Activated naive CD4-positive, alpha-beta T cell treated with anti-CD3 and anti-CD28 coated beads, Interleukin-2, amount 50 U/mL, for 24 hours (primary cell): ENCODE measurements around the gene ARHGEF17.
A peak's percentile ranks its signal among the peaks of the same experiment; 100 is the strongest.

Experiments used
- H3K27ac Mint-ChIP-seq: one replicate; pipeline ENCODE4 v1.8.0; 2021; ENCODE audit warnings: mild to moderate bottlenecking, mixed read lengths
- H3K27me3 Mint-ChIP-seq: one replicate; pipeline ENCODE4 v1.8.0; 2021; ENCODE audit warnings: mixed read lengths
- H3K36me3 Mint-ChIP-seq: one replicate; pipeline ENCODE4 v1.8.0; 2021; ENCODE audit warnings: mixed read lengths
- H3K4me1 Mint-ChIP-seq: one replicate; pipeline ENCODE4 v1.8.0; 2021; ENCODE audit warnings: mixed read lengths
- H3K4me3 Mint-ChIP-seq: one replicate; pipeline ENCODE4 v1.8.0; 2021; ENCODE audit warnings: mild to moderate bottlenecking, mixed read lengths
- H3K9me3 Mint-ChIP-seq: one replicate; pipeline ENCODE4 v1.8.0; 2021; ENCODE audit warnings: mixed read lengths

ARHGEF17 gene

DNA sequence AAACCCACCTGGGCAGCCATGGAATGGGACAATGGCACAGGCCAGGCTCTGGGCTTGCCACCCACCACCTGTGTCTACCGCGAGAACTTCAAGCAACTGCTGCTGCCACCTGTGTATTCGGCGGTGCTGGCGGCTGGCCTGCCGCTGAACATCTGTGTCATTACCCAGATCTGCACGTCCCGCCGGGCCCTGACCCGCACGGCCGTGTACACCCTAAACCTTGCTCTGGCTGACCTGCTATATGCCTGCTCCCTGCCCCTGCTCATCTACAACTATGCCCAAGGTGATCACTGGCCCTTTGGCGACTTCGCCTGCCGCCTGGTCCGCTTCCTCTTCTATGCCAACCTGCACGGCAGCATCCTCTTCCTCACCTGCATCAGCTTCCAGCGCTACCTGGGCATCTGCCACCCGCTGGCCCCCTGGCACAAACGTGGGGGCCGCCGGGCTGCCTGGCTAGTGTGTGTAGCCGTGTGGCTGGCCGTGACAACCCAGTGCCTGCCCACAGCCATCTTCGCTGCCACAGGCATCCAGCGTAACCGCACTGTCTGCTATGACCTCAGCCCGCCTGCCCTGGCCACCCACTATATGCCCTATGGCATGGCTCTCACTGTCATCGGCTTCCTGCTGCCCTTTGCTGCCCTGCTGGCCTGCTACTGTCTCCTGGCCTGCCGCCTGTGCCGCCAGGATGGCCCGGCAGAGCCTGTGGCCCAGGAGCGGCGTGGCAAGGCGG, 11.4 kb upstream of the ARHGEF17 start:
- Mint-ChIP-seq H3K36me3 (no peaks in the 10 kb centered on the region), H3K4me3 (no peak overlapping the region), H3K27ac (no peak overlapping the region), H3K4me1 (no peaks in the 10 kb centered on the region), H3K9me3 (no peaks in the 10 kb centered on the region), H3K27me3 (peaks cover 1% of the 10 kb centered on the region)

DNA sequence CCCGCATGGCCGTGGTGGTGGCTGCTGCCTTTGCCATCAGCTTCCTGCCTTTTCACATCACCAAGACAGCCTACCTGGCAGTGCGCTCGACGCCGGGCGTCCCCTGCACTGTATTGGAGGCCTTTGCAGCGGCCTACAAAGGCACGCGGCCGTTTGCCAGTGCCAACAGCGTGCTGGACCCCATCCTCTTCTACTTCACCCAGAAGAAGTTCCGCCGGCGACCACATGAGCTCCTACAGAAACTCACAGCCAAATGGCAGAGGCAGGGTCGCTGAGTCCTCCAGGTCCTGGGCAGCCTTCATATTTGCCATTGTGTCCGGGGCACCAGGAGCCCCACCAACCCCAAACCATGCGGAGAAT, 10.9 kb upstream of the ARHGEF17 start:
- Mint-ChIP-seq H3K36me3 (no peaks in the 10 kb centered on the region), H3K27ac (no peak overlapping the region)

DNA sequence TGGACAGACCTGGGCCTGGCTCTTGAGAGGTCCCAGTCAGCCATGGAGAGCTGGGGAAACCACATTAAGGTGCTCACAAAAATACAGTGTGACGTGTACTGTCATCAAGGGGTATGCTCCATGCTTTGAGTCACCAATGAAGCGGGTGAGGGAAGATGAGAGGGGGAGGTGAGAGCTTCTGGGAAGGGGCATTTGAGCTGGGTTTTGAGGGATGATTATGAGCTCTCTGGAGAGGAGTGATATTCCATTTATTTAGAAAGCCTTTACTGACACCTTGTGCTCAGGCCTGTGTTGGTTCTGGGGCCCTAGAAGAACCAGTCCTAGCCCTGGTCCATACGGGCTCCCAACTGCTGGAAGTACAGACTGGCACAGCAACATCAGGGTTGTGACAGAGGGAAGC, 10.4 kb upstream of the ARHGEF17 start:
- Mint-ChIP-seq H3K4me1 (no peaks in the 10 kb centered on the region), H3K27me3 (peaks cover 4% of the 10 kb centered on the region), H3K36me3 (no peaks in the 10 kb centered on the region), H3K9me3 (no peaks in the 10 kb centered on the region), H3K4me3 (no peak overlapping the region), H3K27ac (no peak overlapping the region)

More for the DNA sequence above, 10.9 kb upstream of the ARHGEF17 start:
- peaks cover 2% of the 10 kb centered on the region for H3K27me3 Mint-ChIP-seq
- H3K4me1 Mint-ChIP-seq, result no peaks in the 10 kb centered on the region
- no peaks in the 10 kb centered on the region for H3K9me3 Mint-ChIP-seq
- H3K4me3 Mint-ChIP-seq, result no peak overlapping the region

DNA sequence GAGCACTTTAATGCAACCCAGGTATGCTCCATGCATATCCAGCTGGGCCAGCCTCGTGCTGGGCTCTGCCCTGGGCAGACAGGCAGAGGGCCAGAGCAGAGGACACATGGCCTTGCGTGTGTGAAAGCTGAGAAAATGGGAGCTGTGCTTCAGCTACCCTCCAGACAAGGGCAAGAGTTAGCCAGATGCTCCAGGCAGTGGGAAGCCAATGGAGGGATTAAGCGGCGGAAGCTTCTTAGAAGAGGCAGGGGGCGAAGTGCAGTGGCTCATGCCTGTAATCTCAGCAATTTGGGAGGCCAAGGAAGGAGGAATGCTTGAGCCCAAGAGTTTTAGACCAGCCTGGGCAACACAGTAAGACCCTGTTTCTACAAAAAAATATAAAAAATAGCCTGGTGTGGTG, 9.8 kb upstream of the ARHGEF17 start:
- Mint-ChIP-seq H3K27me3 (peaks cover 6% of the 10 kb centered on the region), H3K4me3 (no peak overlapping the region), H3K9me3 (no peaks in the 10 kb centered on the region), H3K36me3 (no peaks in the 10 kb centered on the region), H3K27ac (no peak overlapping the region), H3K4me1 (no peaks in the 10 kb centered on the region)

DNA sequence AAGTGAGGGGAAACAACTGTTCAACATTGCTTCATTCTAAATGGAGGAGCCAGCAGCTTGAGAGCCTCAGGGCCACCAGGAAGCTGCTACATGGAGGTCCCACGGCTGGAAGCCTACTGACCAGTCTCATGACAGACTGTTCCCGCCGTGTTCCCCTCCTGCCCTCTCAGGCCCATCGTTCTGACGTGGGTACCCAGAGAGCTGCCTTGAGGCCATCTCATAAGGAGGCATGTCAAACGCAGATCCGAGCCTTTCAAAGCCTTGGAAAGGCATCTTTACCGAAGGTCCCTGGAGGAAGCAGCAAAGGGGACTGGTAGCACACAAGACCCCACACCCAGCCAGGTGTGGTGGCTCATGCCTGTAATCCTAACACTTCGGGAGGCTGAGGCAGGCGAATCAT, 8.3 kb upstream of the ARHGEF17 start:
- Mint-ChIP-seq H3K4me1 (no peaks in the 10 kb centered on the region), H3K36me3 (no peaks in the 10 kb centered on the region), H3K27ac (no peak overlapping the region), H3K27me3 (peaks cover 7% of the 10 kb centered on the region), H3K9me3 (no peaks in the 10 kb centered on the region), H3K4me3 (no peak overlapping the region)

DNA sequence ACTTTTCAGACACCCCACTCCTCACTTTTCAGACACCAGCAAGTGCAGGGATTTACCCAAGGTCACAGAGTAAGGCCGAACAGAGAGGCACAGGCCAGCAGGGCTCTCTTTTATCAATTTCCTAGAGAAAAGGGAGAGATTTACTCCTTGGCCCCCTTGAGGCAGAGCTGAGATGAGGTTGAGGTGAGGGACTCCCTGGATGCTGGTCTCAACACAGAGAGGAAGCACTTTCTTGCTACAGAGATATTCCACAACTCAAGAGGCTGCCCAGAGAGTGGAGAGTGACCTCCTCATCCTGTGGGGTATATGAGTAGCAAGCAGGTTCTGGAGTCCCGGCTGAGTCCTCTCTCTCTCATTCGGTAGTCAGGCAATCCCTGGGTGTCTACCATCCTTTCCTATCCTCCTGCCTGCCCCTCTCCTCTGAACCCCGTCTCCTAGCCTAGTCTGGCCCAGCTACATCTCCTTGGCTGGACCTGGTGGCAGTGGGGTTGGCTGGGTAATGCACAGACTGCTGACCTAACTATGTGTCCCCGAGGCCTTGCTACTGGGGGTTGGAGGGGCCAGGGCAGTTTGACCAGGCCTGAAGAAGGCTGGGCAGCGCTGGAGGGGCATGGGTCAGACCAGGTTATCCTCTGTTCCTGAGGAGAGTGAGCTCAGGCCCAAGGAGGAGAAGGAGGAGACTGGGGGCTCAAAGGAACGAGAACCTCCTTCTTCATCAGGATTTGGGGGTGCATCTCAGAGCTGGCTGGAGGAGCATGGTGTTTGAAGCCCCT, 1.8 kb upstream of the ARHGEF17 start:
- H3K27ac Mint-ChIP-seq, result no peak overlapping the region
- no peaks in the 10 kb centered on the region for H3K9me3 Mint-ChIP-seq
- H3K4me1 Mint-ChIP-seq, result peaks cover 11% of the 10 kb centered on the region
- peaks cover 11% of the 10 kb centered on the region for H3K27me3 Mint-ChIP-seq
- no peaks in the 10 kb centered on the region for H3K36me3 Mint-ChIP-seq
- H3K4me3 Mint-ChIP-seq, result peak overlapping the region; percentile 93

DNA sequence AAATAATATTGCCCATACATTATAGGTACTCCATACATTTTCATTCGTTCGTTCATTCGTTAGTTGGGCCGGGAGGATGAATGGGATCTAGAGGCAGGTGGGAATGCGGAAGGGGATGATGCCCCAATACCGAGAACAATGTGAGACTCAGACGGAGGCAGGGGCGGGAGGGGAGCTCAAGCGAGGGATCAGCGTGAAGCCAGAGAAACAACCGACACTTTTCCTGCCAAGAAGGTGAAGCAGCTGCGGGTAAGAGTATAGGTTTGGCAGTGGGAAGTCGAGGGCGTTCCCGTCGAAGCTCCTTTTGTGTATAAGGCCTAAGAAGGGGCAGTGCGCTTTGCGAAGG, 1.1 kb upstream of the ARHGEF17 start:
- no peaks in the 10 kb centered on the region for H3K9me3 Mint-ChIP-seq
- no peaks in the 10 kb centered on the region for H3K36me3 Mint-ChIP-seq
- H3K4me3 Mint-ChIP-seq, result peak overlapping the region; percentile 93
- peaks cover 11% of the 10 kb centered on the region for H3K4me1 Mint-ChIP-seq
- H3K27me3 Mint-ChIP-seq, result peaks cover 11% of the 10 kb centered on the region
- no peak overlapping the region for H3K27ac Mint-ChIP-seq

DNA sequence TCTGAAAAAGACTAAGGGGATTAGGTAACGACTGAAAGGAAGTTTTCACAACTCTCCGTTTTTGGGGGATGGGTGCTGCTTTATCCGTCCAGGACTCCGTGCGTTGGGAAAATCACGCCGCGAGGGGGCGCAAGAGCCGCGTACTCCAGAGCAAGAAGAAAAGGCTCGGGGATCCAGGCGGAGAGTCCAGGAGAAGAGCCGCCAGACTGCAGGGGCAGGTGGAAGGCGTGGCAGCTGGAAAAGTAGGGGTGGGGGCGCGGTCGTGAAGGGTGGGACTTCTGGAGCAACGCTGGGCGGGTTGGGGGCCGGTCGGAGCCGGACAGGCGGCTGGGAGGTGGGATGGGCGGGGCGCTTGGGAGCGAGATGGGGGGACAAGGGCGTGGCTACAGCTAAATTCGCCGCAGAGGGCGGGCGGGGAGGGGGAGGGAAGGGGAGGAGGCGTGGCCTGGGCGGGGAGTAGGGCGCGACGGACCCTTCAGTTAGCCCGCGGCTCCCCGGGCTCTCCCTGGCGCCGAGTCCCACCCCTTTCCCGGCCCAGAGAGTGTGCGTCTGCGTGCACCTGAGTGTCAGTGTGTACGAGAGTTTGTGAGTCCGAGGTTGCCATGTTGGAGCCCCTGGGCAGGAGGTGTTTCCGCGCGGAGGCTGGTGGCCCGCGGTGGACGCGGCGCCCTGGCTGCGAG, 613 bp upstream of the ARHGEF17 start:
- no peaks in the 10 kb centered on the region for H3K36me3 Mint-ChIP-seq
- H3K4me1 Mint-ChIP-seq, result peaks cover 11% of the 10 kb centered on the region
- peaks cover 9% of the 10 kb centered on the region for H3K27me3 Mint-ChIP-seq
- peak overlapping the region; percentile 93 for H3K4me3 Mint-ChIP-seq
- H3K27ac Mint-ChIP-seq, result no peak overlapping the region
- H3K9me3 Mint-ChIP-seq, result no peaks in the 10 kb centered on the region

DNA sequence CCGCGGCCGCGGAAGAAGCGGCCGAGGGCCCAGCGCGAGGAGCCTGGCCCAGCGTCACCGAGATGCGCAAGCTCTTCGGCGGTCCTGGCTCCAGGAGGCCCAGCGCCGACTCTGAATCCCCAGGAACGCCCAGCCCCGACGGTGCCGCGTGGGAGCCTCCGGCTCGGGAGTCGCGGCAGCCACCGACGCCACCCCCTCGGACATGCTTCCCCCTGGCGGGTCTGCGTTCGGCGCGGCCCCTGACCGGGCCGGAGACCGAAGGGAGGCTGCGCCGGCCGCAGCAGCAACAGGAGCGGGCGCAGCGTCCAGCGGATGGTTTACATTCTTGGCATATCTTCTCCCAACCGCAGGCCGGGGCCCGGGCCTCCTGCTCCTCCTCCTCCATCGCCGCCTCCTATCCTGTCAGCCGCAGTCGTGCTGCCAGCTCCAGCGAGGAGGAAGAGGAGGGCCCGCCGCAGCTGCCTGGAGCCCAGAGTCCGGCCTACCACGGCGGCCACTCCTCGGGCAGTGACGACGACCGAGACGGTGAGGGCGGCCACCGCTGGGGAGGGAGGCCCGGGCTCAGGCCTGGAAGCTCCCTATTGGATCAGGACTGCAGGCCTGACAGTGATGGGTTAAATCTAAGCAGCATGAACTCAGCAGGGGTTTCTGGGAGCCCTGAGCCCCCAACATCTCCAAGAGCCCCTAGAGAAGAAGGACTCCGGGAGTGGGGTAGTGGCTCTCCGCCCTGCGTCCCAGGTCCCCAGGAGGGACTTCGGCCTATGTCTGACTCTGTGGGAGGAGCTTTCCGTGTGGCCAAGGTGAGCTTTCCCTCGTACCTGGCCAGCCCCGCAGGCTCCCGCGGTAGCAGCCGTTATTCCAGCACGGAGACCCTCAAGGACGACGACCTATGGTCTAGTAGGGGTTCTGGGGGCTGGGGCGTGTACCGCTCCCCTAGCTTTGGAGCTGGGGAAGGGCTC, 1.2 kb downstream of the ARHGEF17 start:
- Mint-ChIP-seq H3K9me3 (no peaks in the 10 kb centered on the region), H3K4me3 (no peak overlapping the region), H3K36me3 (no peaks in the 10 kb centered on the region), H3K27ac (no peak overlapping the region), H3K27me3 (peaks cover 7% of the 10 kb centered on the region), H3K4me1 (peaks cover 11% of the 10 kb centered on the region)

DNA sequence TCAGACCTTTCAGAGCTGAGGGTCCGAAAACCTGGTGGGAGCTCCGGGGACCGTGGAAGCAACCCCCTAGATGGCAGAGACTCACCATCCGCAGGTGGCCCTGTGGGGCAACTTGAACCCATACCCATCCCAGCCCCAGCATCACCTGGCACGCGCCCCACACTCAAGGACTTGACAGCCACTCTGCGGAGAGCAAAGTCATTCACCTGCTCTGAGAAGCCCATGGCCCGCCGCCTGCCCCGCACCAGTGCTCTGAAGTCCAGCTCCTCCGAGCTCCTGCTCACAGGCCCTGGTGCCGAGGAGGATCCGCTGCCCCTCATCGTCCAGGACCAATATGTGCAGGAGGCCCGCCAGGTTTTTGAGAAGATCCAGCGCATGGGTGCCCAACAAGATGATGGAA, 2.0 kb downstream of the ARHGEF17 start:
- peaks cover 11% of the 10 kb centered on the region for H3K4me1 Mint-ChIP-seq
- no peak overlapping the region for H3K4me3 Mint-ChIP-seq

DNA sequence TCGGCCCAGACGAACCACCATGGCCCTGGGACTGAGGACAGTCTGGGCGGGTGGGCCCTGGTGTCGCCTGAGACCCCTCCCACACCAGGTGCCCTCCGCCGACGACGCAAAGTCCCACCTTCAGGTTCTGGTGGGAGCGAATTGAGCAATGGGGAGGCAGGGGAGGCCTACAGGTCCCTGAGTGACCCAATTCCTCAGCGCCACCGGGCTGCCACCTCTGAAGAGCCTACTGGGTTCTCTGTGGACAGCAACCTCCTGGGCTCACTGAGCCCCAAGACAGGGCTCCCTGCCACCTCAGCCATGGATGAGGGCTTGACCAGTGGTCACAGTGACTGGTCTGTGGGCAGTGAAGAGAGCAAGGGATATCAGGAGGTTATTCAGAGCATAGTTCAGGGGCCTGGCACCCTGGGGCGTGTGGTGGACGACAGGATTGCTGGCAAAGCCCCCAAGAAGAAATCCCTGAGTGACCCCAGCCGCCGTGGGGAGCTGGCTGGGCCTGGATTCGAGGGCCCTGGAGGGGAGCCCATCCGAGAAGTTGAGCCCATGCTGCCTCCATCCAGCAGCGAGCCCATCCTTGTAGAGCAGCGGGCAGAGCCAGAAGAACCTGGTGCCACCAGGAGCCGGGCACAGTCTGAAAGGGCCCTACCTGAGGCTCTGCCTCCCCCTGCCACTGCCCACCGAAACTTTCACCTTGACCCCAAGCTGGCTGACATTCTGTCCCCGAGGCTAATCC, 2.8 kb downstream of the ARHGEF17 start:
- Mint-ChIP-seq H3K9me3 (no peaks in the 10 kb centered on the region), H3K4me1 (peaks cover 11% of the 10 kb centered on the region), H3K27me3 (peaks cover 5% of the 10 kb centered on the region), H3K36me3 (no peaks in the 10 kb centered on the region), H3K4me3 (no peak overlapping the region), H3K27ac (no peak overlapping the region)

More for the DNA sequence above, 2.0 kb downstream of the ARHGEF17 start:
- Mint-ChIP-seq H3K27me3 (peaks cover 5% of the 10 kb centered on the region), H3K27ac (no peak overlapping the region), H3K36me3 (no peaks in the 10 kb centered on the region), H3K9me3 (no peaks in the 10 kb centered on the region)

DNA sequence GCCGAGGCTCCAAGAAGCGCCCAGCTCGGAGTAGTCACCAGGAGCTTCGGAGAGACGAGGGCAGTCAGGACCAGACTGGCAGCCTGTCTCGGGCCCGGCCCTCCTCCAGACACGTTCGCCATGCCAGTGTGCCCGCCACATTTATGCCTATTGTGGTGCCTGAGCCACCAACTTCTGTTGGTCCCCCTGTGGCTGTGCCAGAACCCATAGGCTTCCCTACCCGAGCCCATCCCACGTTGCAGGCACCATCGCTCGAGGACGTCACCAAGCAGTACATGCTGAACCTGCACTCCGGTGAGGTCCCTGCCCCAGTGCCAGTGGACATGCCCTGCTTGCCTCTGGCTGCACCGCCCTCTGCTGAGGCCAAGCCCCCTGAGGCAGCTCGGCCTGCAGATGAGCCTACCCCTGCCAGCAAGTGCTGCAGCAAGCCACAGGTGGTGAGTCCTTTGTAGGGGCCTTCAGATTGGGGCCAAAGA, 3.4 kb downstream of the ARHGEF17 start:
- no peak overlapping the region for H3K4me3 Mint-ChIP-seq
- no peaks in the 10 kb centered on the region for H3K36me3 Mint-ChIP-seq
- H3K27ac Mint-ChIP-seq, result no peak overlapping the region
- no peaks in the 10 kb centered on the region for H3K9me3 Mint-ChIP-seq
- peaks cover 5% of the 10 kb centered on the region for H3K27me3 Mint-ChIP-seq
- H3K4me1 Mint-ChIP-seq, result peaks cover 10% of the 10 kb centered on the region

DNA sequence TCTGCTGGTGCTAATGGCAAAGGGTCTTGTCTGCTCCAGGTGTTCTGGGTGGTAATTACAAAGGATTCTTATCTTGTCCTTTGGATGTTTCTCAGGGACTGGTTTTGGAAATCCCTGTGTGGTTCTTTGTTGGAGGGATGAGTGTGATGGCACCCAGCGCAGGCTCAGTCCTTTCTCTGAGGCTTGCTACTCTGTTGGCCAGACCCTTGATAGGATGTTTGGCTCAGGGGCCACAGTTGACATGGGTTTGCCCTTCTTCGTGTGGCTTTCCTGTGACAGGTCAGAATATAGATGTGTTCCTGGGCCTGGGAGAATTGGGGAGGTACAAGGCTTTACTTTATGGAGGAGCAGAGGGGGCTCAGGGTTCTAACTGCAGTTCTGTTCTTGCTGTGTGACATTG, 4.0 kb downstream of the ARHGEF17 start:
- no peak overlapping the region for H3K27ac Mint-ChIP-seq
- H3K27me3 Mint-ChIP-seq, result peaks cover 3% of the 10 kb centered on the region
- no peaks in the 10 kb centered on the region for H3K36me3 Mint-ChIP-seq
- no peaks in the 10 kb centered on the region for H3K9me3 Mint-ChIP-seq
- H3K4me3 Mint-ChIP-seq, result no peak overlapping the region
- H3K4me1 Mint-ChIP-seq, result peaks cover 4% of the 10 kb centered on the region

DNA sequence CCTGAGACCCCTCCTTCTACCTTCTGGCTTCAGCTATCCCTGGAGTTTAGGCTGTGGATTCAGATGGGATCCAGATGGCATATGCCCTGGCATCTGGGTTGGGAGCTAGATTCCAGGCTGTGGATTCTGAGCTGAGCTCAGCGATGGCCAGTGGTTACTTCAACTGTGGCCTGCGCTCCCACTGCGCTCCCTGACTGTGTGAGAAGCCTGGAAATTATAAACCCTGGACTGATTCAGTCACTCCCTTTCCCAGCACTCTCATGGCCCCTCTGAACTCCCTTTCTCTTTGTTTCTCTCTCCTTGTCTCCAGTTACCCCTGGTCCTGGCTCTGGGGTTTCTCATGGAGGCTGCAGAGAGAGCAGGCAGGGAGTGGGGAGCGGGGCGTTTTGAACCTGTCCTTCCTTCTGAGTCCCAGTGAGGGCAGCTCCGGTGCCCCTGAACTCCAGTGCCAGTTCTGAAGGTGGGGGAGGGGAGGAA, 4.8 kb downstream of the ARHGEF17 start:
- H3K27me3 Mint-ChIP-seq, result no peaks in the 10 kb centered on the region
- no peak overlapping the region for H3K4me3 Mint-ChIP-seq
- H3K27ac Mint-ChIP-seq, result no peak overlapping the region
- H3K36me3 Mint-ChIP-seq, result no peaks in the 10 kb centered on the region
- H3K9me3 Mint-ChIP-seq, result no peaks in the 10 kb centered on the region
- no peaks in the 10 kb centered on the region for H3K4me1 Mint-ChIP-seq
